Endothelial cell of coronary artery (primary cell): ENCODE measurements around the gene ICAM4. TPM values are rescaled to one million over a fixed set of nuclear protein-coding genes. Genes with fewer than 3 reads are reported as not detected.

Experiments used
- total RNA-seq: library from RNA; depleted of rRNA; stranded (reverse); fragments of >200 nt; gene quantifications from 2 replicates; pipeline ENCODE4 v1.2.3, GENCODE V29; 2014

ICAM4 gene
- 0.18 and 0.38 TPM in 2 replicates for total RNA-seq

GRCh38 chr19:10286803-10287737, at the start of gene ICAM4:
ICAM4 (plus strand) TSS chr19:10286955; CDS start chr19:10287013, 58 bp downstream.

GRCh38 chr19:10251792-10252694, 34.7 kb upstream of the ICAM4 start, which contains the start of gene MRPL4:
MRPL4 (plus strand) TSS chr19:10252214; CDS start chr19:10252254, 40 bp downstream.

GRCh38 chr19:10270616-10271394, 15.9 kb upstream of the ICAM4 start, which contains the start of gene ICAM1:
ICAM1 (plus strand) TSS chr19:10271120; CDS start chr19:10271160, 40 bp downstream.

GRCh38 chr19:10289836-10290356, 3.1 kb downstream of the ICAM4 start, which contains the start of gene ICAM5:
ICAM5 (plus strand) TSS chr19:10289952; CDS start chr19:10290044, 92 bp downstream.

GRCh38 chr19:10309423-10309822, 22.7 kb downstream of the ICAM4 start, which contains the start of gene ZGLP1:
ZGLP1 (minus strand) TSS chr19:10309815.

GRCh38 chr19:10315335-10316214, 28.8 kb downstream of the ICAM4 start, which contains the start of gene FDX2:
FDX2 (minus strand) TSS chr19:10316015; CDS start chr19:10315996, 19 bp downstream.

GRCh38 chr19:10332965-10333757, 46.4 kb downstream of the ICAM4 start, which contains the start of gene RAVER1:
RAVER1 (minus strand) TSS chr19:10333529; CDS start chr19:10333507, 22 bp downstream.

Other genes starting within 250 kb of the ICAM4 start
- 14.9 and 24.3 TPM in 2 replicates for gene SHFL, start 200.6 kb upstream of the ICAM4 start, total RNA-seq
- gene ANGPTL6, start 184.3 kb upstream of the ICAM4 start, total RNA-seq, result 0.19 and 0.36 TPM in 2 replicates
- gene PPAN, start 180.6 kb upstream of the ICAM4 start, total RNA-seq, result 39.1 and 45.5 TPM in 2 replicates
- gene P2RY11, start 175.3 kb upstream of the ICAM4 start, total RNA-seq, result 2.0 and 5.6 TPM in 2 replicates
- gene EIF3G, start 167.1 kb upstream of the ICAM4 start, total RNA-seq, result 351 and 415 TPM in 2 replicates
- 43.7 and 49.7 TPM in 2 replicates for gene DNMT1, start 92.0 kb upstream of the ICAM4 start, total RNA-seq
- gene S1PR2, start 55.6 kb upstream of the ICAM4 start, total RNA-seq, result 0.72 and 2.0 TPM in 2 replicates
- gene MRPL4, start 34.7 kb upstream of the ICAM4 start, total RNA-seq, result 18.2 and 18.5 TPM in 2 replicates
- 13.4 and 44.2 TPM in 2 replicates for gene ICAM1, start 15.8 kb upstream of the ICAM4 start, total RNA-seq
- gene ICAM5, start 3.0 kb downstream of the ICAM4 start, total RNA-seq, result under 0.01 and 0.56 TPM in 2 replicates
- 0.27 and 0.38 TPM in 2 replicates for gene ZGLP1, start 22.9 kb downstream of the ICAM4 start, total RNA-seq
- 16.9 and 17.2 TPM in 2 replicates for gene FDX2, start 29.1 kb downstream of the ICAM4 start, total RNA-seq
- gene RAVER1, start 46.6 kb downstream of the ICAM4 start, total RNA-seq, result 9.0 and 11.7 TPM in 2 replicates
- gene ICAM3, start 52.7 kb downstream of the ICAM4 start, total RNA-seq, result 13.5 and 17.4 TPM in 2 replicates
- 89.1 and 109 TPM in 2 replicates for gene TYK2, start 93.6 kb downstream of the ICAM4 start, total RNA-seq
- gene CDC37, start 116.6 kb downstream of the ICAM4 start, total RNA-seq, result 355 and 421 TPM in 2 replicates
- gene PDE4A, start 133.6 kb downstream of the ICAM4 start, total RNA-seq, result 1.6 and 5.0 TPM in 2 replicates
- 86.8 and 103 TPM in 2 replicates for gene KEAP1, start 216.4 kb downstream of the ICAM4 start, total RNA-seq
- 1.6 TPM in 1 of 2 replicates, not detected in the other for gene S1PR5, start 230.5 kb downstream of the ICAM4 start, total RNA-seq